ENCODE data around the gene TUBGCP5.

The TUBGCP5 gene

GRCh38 chr15:22956257-22956977 lies 83.0 kb downstream of the TUBGCP5 start:
- no peak for TF ChIP-seq TARDBP (IDR thresholded peaks at IDR 0.05)
- TF ChIP-seq ELF4 (IDR thresholded peaks at IDR 0.05): no peak
- TF ChIP-seq FOXM1 (IDR thresholded peaks at IDR 0.05; ENCODE audit: borderline replicate concordance): no peak
- no peak for DNase-seq (ENCODE audit: extremely low spot score)
- CTCF ChIA-PET: no interaction called here
- POLR2A ChIA-PET: no interaction called here

GRCh38 chr15:22955544-22956119 lies 83.7 kb downstream of the TUBGCP5 start:
- no peak for DNase-seq (ENCODE audit: extremely low spot score)
- ChIA-PET POLR2A (no interaction called here), CTCF (no interaction called here)
- TF ChIP-seq SP1 (IDR thresholded peaks at IDR 0.05) (no peak), CTBP1 (IDR thresholded peaks at IDR 0.05; ENCODE audit: borderline replicate concordance) (no peak), FOXA1 (IDR thresholded peaks at IDR 0.05) (no peak)

- DNase-seq (ENCODE audit: extremely low spot score): no peak
- CTCF ChIA-PET: no interaction called here
- TF ChIP-seq FOXK2 (IDR thresholded peaks at IDR 0.05) (no peak), ZNF384 (IDR thresholded peaks at IDR 0.05) (no peak), PKNOX1 (IDR thresholded peaks at IDR 0.05) (no peak), TARDBP (IDR thresholded peaks at IDR 0.05) (no peak), CTBP1 (IDR thresholded peaks at IDR 0.05; ENCODE audit: borderline replicate concordance) (no peak), ELF4 (IDR thresholded peaks at IDR 0.05) (no peak), SP1 (IDR thresholded peaks at IDR 0.05) (no peak), SUZ12 (IDR thresholded peaks at IDR 0.05) (no peak), BHLHE40 (IDR thresholded peaks at IDR 0.05; ENCODE audit: borderline replicate concordance) (no peak), FOXA1 (IDR thresholded peaks at IDR 0.05) (no peak), HDGF (IDR thresholded peaks at IDR 0.05; ENCODE audit: borderline replicate concordance) (no peak), NFRKB (IDR thresholded peaks at IDR 0.05) (no peak), FOXM1 (IDR thresholded peaks at IDR 0.05; ENCODE audit: borderline replicate concordance) (no peak), LEF1 (IDR thresholded peaks at IDR 0.05; ENCODE audit: borderline replicate concordance) (no peak), ARNT (IDR thresholded peaks at IDR 0.05) (no peak), L3MBTL2 (conservative IDR thresholded peaks at IDR 0.05) (no peak)
- POLR2A ChIA-PET: no interaction called here
Measured at GRCh38 chr15:22954798-22955543, 84.4 kb downstream of the TUBGCP5 start.

- DNase-seq (ENCODE audit: extremely low spot score): no peak
- CTCF ChIA-PET: no interaction called here
- POLR2A ChIA-PET: no interaction called here
- no peak for TF ChIP-seq BHLHE40 (IDR thresholded peaks at IDR 0.05; ENCODE audit: borderline replicate concordance)
- no peak for TF ChIP-seq CTBP1 (IDR thresholded peaks at IDR 0.05; ENCODE audit: borderline replicate concordance)
- TF ChIP-seq L3MBTL2 (conservative IDR thresholded peaks at IDR 0.05): no peak
- no peak for TF ChIP-seq FOXK2 (IDR thresholded peaks at IDR 0.05)
- no peak for TF ChIP-seq SUZ12 (IDR thresholded peaks at IDR 0.05)
- no peak for TF ChIP-seq ARNT (IDR thresholded peaks at IDR 0.05)
Measured at GRCh38 chr15:22954326-22954725, 85.0 kb downstream of the TUBGCP5 start.

DNA sequence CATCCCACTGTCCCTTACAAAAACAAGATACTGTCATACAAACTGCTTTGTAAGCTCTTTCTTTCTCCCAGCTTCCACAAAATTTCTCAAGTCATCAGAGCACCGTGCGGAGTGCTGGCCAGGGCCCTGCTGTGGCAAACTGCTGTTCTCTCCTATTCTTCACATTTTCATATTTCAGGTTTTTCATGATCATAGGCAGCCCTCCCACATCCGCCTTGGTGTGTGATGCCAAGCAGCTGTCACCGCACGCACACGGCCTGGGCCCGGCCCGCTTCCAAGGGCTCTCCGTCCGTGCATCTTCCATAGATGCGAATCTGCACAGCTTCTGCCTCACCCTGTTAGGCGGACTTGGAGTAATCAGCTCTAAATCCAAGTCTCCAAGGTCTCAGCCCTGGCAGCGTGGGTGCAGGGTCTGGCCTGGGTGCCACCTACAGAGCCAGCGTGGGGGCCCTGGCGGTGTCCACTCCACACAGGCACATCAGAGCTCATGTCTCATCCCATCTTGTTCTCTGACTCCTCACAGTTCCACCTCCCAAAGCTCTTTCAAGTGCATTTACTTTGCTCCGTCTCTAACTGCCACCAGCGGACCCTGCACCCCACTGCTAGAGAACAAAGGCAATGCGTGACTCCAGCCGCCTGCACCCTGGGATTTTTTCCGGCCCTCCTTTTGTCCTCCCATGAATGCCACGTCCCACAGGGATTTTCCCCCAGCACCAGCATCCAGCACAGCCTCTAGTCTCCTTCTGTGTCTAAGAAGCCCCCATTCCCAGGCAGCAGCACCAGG lies 86.4 kb downstream of the TUBGCP5 start:
- CTCF ChIA-PET: no interaction called here
- POLR2A ChIA-PET: no interaction called here
- DNase-seq (ENCODE audit: extremely low spot score): no peak
- no peak for TF ChIP-seq ELF4 (IDR thresholded peaks at IDR 0.05)
- TF ChIP-seq FOXM1 (IDR thresholded peaks at IDR 0.05; ENCODE audit: borderline replicate concordance): no peak
- no peak for TF ChIP-seq FOXA1 (IDR thresholded peaks at IDR 0.05)
- TF ChIP-seq CTBP1 (IDR thresholded peaks at IDR 0.05; ENCODE audit: borderline replicate concordance): no peak
- no peak for TF ChIP-seq SP1 (IDR thresholded peaks at IDR 0.05)
- TF ChIP-seq LEF1 (IDR thresholded peaks at IDR 0.05; ENCODE audit: borderline replicate concordance): no peak
- TF ChIP-seq ZNF384 (IDR thresholded peaks at IDR 0.05): no peak

- no peak for DNase-seq (ENCODE audit: extremely low spot score)
- POLR2A ChIA-PET: no interaction called here
- TF ChIP-seq ARNT (IDR thresholded peaks at IDR 0.05) (no peak), SP1 (IDR thresholded peaks at IDR 0.05) (no peak), ZNF384 (IDR thresholded peaks at IDR 0.05) (no peak)
- CTCF ChIA-PET: no interaction called here
Measured at GRCh38 chr15:22951381-22952280, 87.7 kb downstream of the TUBGCP5 start.

GRCh38 chr15:22951031-22951380 lies 88.4 kb downstream of the TUBGCP5 start:
- DNase-seq (ENCODE audit: extremely low spot score): no peak
- ChIA-PET POLR2A (no interaction called here), CTCF (no interaction called here)
- TF ChIP-seq ZNF384 (IDR thresholded peaks at IDR 0.05) (no peak), CTBP1 (IDR thresholded peaks at IDR 0.05; ENCODE audit: borderline replicate concordance) (no peak), PKNOX1 (IDR thresholded peaks at IDR 0.05) (no peak), ELF4 (IDR thresholded peaks at IDR 0.05) (no peak), NFRKB (IDR thresholded peaks at IDR 0.05) (no peak), LEF1 (IDR thresholded peaks at IDR 0.05; ENCODE audit: borderline replicate concordance) (no peak), HDGF (IDR thresholded peaks at IDR 0.05; ENCODE audit: borderline replicate concordance) (no peak), TARDBP (IDR thresholded peaks at IDR 0.05) (no peak), FOXK2 (IDR thresholded peaks at IDR 0.05) (no peak), SP1 (IDR thresholded peaks at IDR 0.05) (no peak), BHLHE40 (IDR thresholded peaks at IDR 0.05; ENCODE audit: borderline replicate concordance) (no peak), FOXM1 (IDR thresholded peaks at IDR 0.05; ENCODE audit: borderline replicate concordance) (no peak), FOXA1 (IDR thresholded peaks at IDR 0.05) (no peak), ARNT (IDR thresholded peaks at IDR 0.05) (no peak), L3MBTL2 (conservative IDR thresholded peaks at IDR 0.05) (no peak), SUZ12 (IDR thresholded peaks at IDR 0.05) (no peak)

Measured in HEK293T (cell line).